Smooth muscle cell (in vitro differentiated cells): Measurements from ENCODE around the gene NME7. TPM values are rescaled to one million over a fixed set of nuclear protein-coding genes. Genes with fewer than 3 reads are reported as not detected.

Experiments used
- DNase-seq: peaks from one replicate; lab custom pipeline; 2025; ENCODE audit not compliant: unreplicated experiment; lab: John Stamatoyannopoulos, UW
- H2AFZ ChIP-seq: fragments of 200-600 bp; sonication (generic); 2 replicates; pipeline ENCODE4 v1.6.0; 2016; ENCODE audit warnings: antibody characterized with exemption, low read depth, mild to moderate bottlenecking
- H3F3A ChIP-seq: fragments of 200-600 bp; sonication (generic); 2 replicates; pipeline ENCODE4 v1.6.0; 2017; ENCODE audit warnings: antibody characterized with exemption, low read depth
- H3K27ac ChIP-seq: fragments of 200-600 bp; sonication (generic); 2 replicates; pipeline ENCODE4 v1.5.1; 2016; ENCODE audit warnings: low read depth, mild to moderate bottlenecking
- H3K27me3 ChIP-seq: fragments of 200-600 bp; sonication (generic); 2 replicates; pipeline ENCODE4 v1.6.1; 2016; ENCODE audit warnings: low read depth, mild to moderate bottlenecking
- H3K36me3 ChIP-seq: fragments of 200-600 bp; sonication (generic); 2 replicates; pipeline ENCODE4 v1.5.1; 2016; ENCODE audit warnings: low read depth
- H3K4me1 ChIP-seq: fragments of 200-600 bp; sonication (generic); 2 replicates; pipeline ENCODE4 v1.5.1; 2016; ENCODE audit warnings: low read depth
- H3K4me2 ChIP-seq: fragments of 200-600 bp; sonication (generic); 2 replicates; pipeline ENCODE4 v1.6.0; 2016; ENCODE audit warnings: mild to moderate bottlenecking
- H3K4me3 ChIP-seq: fragments of 200-600 bp; sonication (generic); 2 replicates; pipeline ENCODE4 v1.5.1; 2016; ENCODE audit warnings: mild to moderate bottlenecking
- H3K79me2 ChIP-seq: fragments of 200-600 bp; sonication (generic); 2 replicates; pipeline ENCODE4 v1.6.0; 2016; ENCODE audit warnings: low read depth, mild to moderate bottlenecking
- H3K9ac ChIP-seq: fragments of 200-600 bp; sonication (generic); 2 replicates; pipeline ENCODE4 v1.6.0; 2016; ENCODE audit warnings: low read depth
- H3K9me3 ChIP-seq: fragments of 200-600 bp; sonication (generic); replicated peaks from 2 replicates; pipeline ENCODE4 v1.5.1; 2016; ENCODE audit warnings: low read depth
- H4K20me1 ChIP-seq: fragments of 200-600 bp; sonication (generic); 2 replicates; pipeline ENCODE4 v1.6.0; 2016; ENCODE audit warnings: low read depth
- WGBS: methylation state at CpG from one replicate; pipeline ENCODE4 v1.1.7; 2016; ENCODE audit warnings: low lambda C conversion rate; 5-methylcytosine and 5-hydroxymethylcytosine counted together
- polyA plus RNA-seq: library from polyadenylated mRNA; unstranded; fragments of >200 nt; fragmentation: Nextera tagmentation; extraction: Ambion mirVana; gene quantifications from 2 replicates; pipeline ENCODE4 v1.2.1, GENCODE V29; 2016
- total RNA-seq: library from RNA; depleted of rRNA; stranded (reverse); fragments of >200 nt; gene quantifications from 2 replicates; pipeline ENCODE4 v1.2.3, GENCODE V29; 2014
- TF ChIP-seq, protein P1 (sequence below): fragments of 200-600 bp; sonication (generic); IDR thresholded peaks from 2 replicates; pipeline ENCODE4 v1.5.1; 2017; ENCODE audit warnings: borderline replicate concordance, mild to moderate bottlenecking, antibody characterized with exemption; ENCODE audit not compliant: insufficient read depth, poor library complexity, severe bottlenecking

NME7 gene
- total and polyA plus RNA-seq, 2 experiments from 2014 or later = 26.5 to 77.8 TPM

DNA sequence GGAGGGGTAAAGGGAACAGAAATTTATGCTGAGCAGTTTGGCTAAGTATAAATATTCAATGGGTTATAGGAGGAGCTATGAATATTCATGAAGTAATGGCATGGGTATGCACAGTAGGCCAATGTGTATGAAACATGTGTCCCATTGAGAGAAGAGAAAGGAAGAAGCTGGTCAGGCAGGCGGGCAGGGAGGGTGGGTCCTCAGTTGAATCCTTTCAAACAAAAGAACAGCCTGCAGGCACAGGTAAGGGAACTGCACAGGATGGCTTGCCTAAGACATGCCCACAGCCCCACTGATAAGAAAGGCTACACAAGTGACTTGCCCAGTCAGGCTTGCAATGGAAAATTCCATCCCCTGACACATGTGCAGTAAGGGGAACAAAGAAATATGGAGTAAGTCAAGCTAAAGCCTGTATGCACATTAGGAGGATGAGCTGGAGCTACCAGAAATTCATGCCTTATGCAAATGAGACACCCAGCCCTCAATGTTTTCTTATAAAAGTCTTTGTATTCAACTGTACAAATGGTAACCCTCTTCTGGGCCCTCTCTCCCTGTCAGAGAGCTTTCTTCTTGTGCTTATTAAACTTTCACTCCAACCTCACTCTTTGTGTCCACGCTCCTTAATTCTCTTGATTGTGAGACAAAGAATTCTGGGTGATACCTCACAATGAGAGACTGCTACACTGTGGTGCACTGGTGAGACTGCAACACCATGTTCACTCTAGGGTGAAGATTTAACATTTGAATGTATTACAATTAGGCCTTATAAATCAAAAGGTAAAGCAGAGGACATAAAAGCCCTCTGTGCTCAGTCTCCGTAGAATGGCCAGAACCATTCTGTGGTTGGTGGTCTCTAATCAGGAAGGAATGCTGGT, 164.6 kb downstream of the NME7 start:
- 93% methylated on average over 3 of the region's 3 CpGs for WGBS
- H3K79me2 ChIP-seq = no peaks in the 10 kb centered on the region
- H3K4me1 ChIP-seq = peaks cover 10% of the 10 kb centered on the region
- TF ChIP-seq, protein P1, sequence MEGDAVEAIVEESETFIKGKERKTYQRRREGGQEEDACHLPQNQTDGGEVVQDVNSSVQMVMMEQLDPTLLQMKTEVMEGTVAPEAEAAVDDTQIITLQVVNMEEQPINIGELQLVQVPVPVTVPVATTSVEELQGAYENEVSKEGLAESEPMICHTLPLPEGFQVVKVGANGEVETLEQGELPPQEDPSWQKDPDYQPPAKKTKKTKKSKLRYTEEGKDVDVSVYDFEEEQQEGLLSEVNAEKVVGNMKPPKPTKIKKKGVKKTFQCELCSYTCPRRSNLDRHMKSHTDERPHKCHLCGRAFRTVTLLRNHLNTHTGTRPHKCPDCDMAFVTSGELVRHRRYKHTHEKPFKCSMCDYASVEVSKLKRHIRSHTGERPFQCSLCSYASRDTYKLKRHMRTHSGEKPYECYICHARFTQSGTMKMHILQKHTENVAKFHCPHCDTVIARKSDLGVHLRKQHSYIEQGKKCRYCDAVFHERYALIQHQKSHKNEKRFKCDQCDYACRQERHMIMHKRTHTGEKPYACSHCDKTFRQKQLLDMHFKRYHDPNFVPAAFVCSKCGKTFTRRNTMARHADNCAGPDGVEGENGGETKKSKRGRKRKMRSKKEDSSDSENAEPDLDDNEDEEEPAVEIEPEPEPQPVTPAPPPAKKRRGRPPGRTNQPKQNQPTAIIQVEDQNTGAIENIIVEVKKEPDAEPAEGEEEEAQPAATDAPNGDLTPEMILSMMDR = no peak
- H3K9ac ChIP-seq = no peak overlapping the region
- no peak overlapping the region for H2AFZ ChIP-seq
- no peaks in the 10 kb centered on the region for H3K36me3 ChIP-seq
- no peaks in the 10 kb centered on the region for H3K27me3 ChIP-seq
- H3K9me3 ChIP-seq = no peaks in the 10 kb centered on the region
- DNase-seq = no peak
- H3K27ac ChIP-seq = no peak overlapping the region
- H3F3A ChIP-seq = peaks cover 6% of the 10 kb centered on the region
- H3K4me3 ChIP-seq = no peak overlapping the region
- H4K20me1 ChIP-seq = no peaks in the 10 kb centered on the region
- no peak overlapping the region for H3K4me2 ChIP-seq

GRCh38 chr1:169201084-169201619, 166.4 kb downstream of the NME7 start:
- 61% methylated on average over 5 of the region's 5 CpGs for WGBS

DNA sequence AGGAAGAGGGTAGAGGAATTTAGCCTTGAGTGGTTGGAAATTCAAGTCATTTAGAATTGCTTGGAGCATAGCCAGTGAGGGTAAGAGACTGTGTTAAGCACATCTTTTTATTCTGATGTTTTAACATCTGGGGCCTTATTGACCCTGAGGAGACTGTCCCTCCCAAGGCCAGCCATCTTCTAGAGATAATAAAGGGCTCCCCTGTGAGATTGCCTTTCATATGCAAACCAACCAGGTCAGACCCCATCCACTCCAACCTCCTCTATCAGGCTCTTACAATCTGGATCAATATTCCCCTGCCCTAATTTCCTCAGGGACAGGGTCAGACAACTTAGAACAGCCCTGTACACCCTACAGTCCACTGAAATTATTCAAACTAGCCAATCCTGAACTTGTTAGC, 167.3 kb downstream of the NME7 start:
- Histone ChIP-seq H3K9me3 (no peaks in the 10 kb centered on the region), H4K20me1 (no peaks in the 10 kb centered on the region), H3K4me2 (no peak overlapping the region), H3K9ac (no peak overlapping the region), H3K36me3 (no peaks in the 10 kb centered on the region), H2AFZ (no peak overlapping the region), H3K27ac (no peak overlapping the region), H3K27me3 (no peaks in the 10 kb centered on the region), H3F3A (peaks cover 6% of the 10 kb centered on the region), H3K4me1 (peaks cover 10% of the 10 kb centered on the region), H3K4me3 (no peak overlapping the region), H3K79me2 (no peaks in the 10 kb centered on the region)
- no peak for DNase-seq
- TF ChIP-seq, protein P1 = no peak

More at GRCh38 chr1:169201084-169201619, 166.4 kb downstream of the NME7 start:
- no peak for DNase-seq
- Histone ChIP-seq H3K27me3 (no peaks in the 10 kb centered on the region), H3K9ac (peak overlapping the region; percentile 36), H4K20me1 (no peaks in the 10 kb centered on the region), H3F3A (peaks cover 6% of the 10 kb centered on the region), H3K79me2 (no peaks in the 10 kb centered on the region), H3K4me3 (no peak overlapping the region), H3K4me2 (peak overlapping the region; percentile 66), H3K4me1 (peaks cover 10% of the 10 kb centered on the region), H3K27ac (peak overlapping the region; percentile 82), H3K36me3 (no peaks in the 10 kb centered on the region), H3K9me3 (no peaks in the 10 kb centered on the region), H2AFZ (no peak overlapping the region)
- TF ChIP-seq, protein P1 = no peak
